ENCODE measurements around the gene ADD1.

Gene ADD1

GRCh38 chr4:2862528-2862927, 18.9 kb downstream of the ADD1 start:
- no peak for DNase-seq

- no peak for DNase-seq
Observed at GRCh38 chr4:2863649-2864048, 20.0 kb downstream of the ADD1 start.

GRCh38 chr4:2865196-2865780, 21.6 kb downstream of the ADD1 start:
- DNase-seq = no peak

- no peak for DNase-seq
Observed at GRCh38 chr4:2866160-2866861, 22.7 kb downstream of the ADD1 start.

GRCh38 chr4:2866891-2867290, 23.2 kb downstream of the ADD1 start:
- no peak for DNase-seq

GRCh38 chr4:2867758-2868491, 24.3 kb downstream of the ADD1 start:
- DNase-seq = peak; percentile 15

GRCh38 chr4:2868877-2869487, 25.3 kb downstream of the ADD1 start:
- no peak for DNase-seq

GRCh38 chr4:2869659-2870058, 26.0 kb downstream of the ADD1 start:
- no peak for DNase-seq

GRCh38 chr4:2870082-2870481, 26.4 kb downstream of the ADD1 start:
- no peak for DNase-seq

- DNase-seq = no peak
Observed at GRCh38 chr4:2871466-2871865, 27.8 kb downstream of the ADD1 start.

GRCh38 chr4:2871911-2872310, 28.3 kb downstream of the ADD1 start:
- no peak for DNase-seq

GRCh38 chr4:2873329-2873728, 29.7 kb downstream of the ADD1 start:
- DNase-seq = no peak

GRCh38 chr4:2874861-2875260, 31.2 kb downstream of the ADD1 start:
- DNase-seq = no peak

GRCh38 chr4:2875556-2875955, 31.9 kb downstream of the ADD1 start:
- no peak for DNase-seq

GRCh38 chr4:2878346-2878745, 34.7 kb downstream of the ADD1 start:
- no peak for DNase-seq

- no peak for DNase-seq
Observed at GRCh38 chr4:2879026-2879425, 35.4 kb downstream of the ADD1 start.

- no peak for DNase-seq
Observed at GRCh38 chr4:2881431-2881830, 37.8 kb downstream of the ADD1 start.

GRCh38 chr4:2882341-2882740, 38.7 kb downstream of the ADD1 start:
- no peak for DNase-seq

GRCh38 chr4:2886161-2886560, 42.5 kb downstream of the ADD1 start:
- no peak for DNase-seq

GRCh38 chr4:2886622-2887021, 43.0 kb downstream of the ADD1 start:
- DNase-seq = peak; percentile 3

GRCh38 chr4:2887343-2887742, 43.7 kb downstream of the ADD1 start:
- no peak for DNase-seq

- DNase-seq = no peak
Observed at GRCh38 chr4:2888886-2889285, 45.2 kb downstream of the ADD1 start.

GRCh38 chr4:2891294-2891693, 47.6 kb downstream of the ADD1 start:
- no peak for DNase-seq

- DNase-seq = no peak
Observed at GRCh38 chr4:2893772-2894171, 50.1 kb downstream of the ADD1 start.
